ENCODE measurements around the gene CARD8.
A peak's percentile ranks its signal among the peaks of the same experiment; 100 is the strongest.

The CARD8 gene

DNA sequence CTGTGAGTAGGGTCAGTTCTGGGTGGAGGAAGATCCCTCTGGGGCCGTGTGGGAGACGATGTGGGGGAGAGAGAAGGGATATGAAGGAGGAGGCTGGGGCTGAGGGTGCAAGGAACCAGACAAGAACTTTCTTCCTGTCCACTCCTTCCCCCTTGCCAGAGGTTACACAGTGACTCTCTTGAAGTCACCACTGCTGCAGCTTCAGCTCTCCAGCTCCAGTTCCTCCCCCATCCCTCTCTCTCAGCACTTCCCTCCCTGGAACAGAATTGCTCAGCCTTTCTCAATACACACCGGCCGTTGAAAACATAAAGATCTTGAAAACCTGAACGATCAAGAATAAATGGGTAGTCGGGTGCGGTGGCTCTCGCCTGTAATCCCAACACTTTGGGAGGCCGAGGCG lies 80.1 kb downstream of the CARD8 start:
- peak; percentile 55 to 82 for DNase-seq (ENCODE audit: low read depth in 1 of 2, low spot score in 1 of 2)
- TF ChIP-seq, protein P1, sequence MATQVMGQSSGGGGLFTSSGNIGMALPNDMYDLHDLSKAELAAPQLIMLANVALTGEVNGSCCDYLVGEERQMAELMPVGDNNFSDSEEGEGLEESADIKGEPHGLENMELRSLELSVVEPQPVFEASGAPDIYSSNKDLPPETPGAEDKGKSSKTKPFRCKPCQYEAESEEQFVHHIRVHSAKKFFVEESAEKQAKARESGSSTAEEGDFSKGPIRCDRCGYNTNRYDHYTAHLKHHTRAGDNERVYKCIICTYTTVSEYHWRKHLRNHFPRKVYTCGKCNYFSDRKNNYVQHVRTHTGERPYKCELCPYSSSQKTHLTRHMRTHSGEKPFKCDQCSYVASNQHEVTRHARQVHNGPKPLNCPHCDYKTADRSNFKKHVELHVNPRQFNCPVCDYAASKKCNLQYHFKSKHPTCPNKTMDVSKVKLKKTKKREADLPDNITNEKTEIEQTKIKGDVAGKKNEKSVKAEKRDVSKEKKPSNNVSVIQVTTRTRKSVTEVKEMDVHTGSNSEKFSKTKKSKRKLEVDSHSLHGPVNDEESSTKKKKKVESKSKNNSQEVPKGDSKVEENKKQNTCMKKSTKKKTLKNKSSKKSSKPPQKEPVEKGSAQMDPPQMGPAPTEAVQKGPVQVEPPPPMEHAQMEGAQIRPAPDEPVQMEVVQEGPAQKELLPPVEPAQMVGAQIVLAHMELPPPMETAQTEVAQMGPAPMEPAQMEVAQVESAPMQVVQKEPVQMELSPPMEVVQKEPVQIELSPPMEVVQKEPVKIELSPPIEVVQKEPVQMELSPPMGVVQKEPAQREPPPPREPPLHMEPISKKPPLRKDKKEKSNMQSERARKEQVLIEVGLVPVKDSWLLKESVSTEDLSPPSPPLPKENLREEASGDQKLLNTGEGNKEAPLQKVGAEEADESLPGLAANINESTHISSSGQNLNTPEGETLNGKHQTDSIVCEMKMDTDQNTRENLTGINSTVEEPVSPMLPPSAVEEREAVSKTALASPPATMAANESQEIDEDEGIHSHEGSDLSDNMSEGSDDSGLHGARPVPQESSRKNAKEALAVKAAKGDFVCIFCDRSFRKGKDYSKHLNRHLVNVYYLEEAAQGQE (IDR thresholded peaks at IDR 0.05; ENCODE audit: insufficient replicate concordance, low read depth) = no peak
- TF ChIP-seq SPI1 (IDR thresholded peaks at IDR 0.05; ENCODE audit: borderline replicate concordance, low read depth) = peak; percentile 89
- no peaks in the 10 kb centered on the region for H3K27me3 ChIP-seq (ENCODE audit: insufficient read depth, poor library complexity, severe bottlenecking)
- peak overlapping the region; percentile 77 for H3K27ac ChIP-seq (replicated peaks)
- no peak overlapping the region for H3K4me3 ChIP-seq (replicated peaks; ENCODE audit: insufficient read depth, low read length)

DNA sequence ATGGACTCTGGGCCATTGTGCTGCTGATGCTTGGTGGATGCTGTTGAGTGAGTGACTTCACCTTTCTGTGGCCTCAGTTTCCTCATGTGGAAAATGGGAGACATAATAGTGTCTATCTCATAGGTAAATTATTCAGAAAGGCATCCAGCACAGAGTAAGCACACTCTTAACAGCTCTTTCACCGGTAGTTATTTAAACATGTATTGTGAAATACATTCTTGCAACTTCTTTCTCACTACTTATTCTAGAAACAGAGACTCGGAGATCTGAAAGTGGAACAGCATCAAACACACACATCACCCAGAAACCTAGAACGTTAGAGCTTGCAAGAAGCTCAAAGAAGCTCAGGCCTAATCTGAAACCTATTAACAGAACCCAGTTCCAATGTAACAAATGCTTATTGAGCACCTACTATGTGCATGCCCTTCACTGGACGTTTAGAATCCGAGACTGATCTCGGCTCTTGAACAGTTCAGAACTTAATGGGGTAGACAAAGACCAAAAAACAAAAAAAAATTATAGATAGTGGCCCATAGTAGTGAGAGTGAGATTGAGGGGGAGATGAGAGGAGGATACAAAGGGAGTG lies 81.2 kb downstream of the CARD8 start:
- no peaks in the 10 kb centered on the region for H3K27me3 ChIP-seq (ENCODE audit: insufficient read depth, poor library complexity, severe bottlenecking)
- TF ChIP-seq POLR2AphosphoS5 (IDR thresholded peaks at IDR 0.05; ENCODE audit: low read depth) = no peak
- TF ChIP-seq, protein P1 (IDR thresholded peaks at IDR 0.05; ENCODE audit: insufficient replicate concordance, low read depth) = no peak
- TF ChIP-seq, protein P2, sequence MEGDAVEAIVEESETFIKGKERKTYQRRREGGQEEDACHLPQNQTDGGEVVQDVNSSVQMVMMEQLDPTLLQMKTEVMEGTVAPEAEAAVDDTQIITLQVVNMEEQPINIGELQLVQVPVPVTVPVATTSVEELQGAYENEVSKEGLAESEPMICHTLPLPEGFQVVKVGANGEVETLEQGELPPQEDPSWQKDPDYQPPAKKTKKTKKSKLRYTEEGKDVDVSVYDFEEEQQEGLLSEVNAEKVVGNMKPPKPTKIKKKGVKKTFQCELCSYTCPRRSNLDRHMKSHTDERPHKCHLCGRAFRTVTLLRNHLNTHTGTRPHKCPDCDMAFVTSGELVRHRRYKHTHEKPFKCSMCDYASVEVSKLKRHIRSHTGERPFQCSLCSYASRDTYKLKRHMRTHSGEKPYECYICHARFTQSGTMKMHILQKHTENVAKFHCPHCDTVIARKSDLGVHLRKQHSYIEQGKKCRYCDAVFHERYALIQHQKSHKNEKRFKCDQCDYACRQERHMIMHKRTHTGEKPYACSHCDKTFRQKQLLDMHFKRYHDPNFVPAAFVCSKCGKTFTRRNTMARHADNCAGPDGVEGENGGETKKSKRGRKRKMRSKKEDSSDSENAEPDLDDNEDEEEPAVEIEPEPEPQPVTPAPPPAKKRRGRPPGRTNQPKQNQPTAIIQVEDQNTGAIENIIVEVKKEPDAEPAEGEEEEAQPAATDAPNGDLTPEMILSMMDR (IDR thresholded peaks at IDR 0.05; ENCODE audit: insufficient read depth, low read length) = no peak
- TF ChIP-seq GABPA (IDR thresholded peaks at IDR 0.05; ENCODE audit: low read depth) = no peak
- no peak for TF ChIP-seq SPI1 (IDR thresholded peaks at IDR 0.05; ENCODE audit: borderline replicate concordance, low read depth)
- H3K27ac ChIP-seq (replicated peaks) = peak overlapping the region; percentile 77
- no peak for DNase-seq (ENCODE audit: low read depth in 1 of 2, low spot score in 1 of 2)
- H3K4me3 ChIP-seq (replicated peaks; ENCODE audit: insufficient read depth, low read length) = no peak overlapping the region

DNA sequence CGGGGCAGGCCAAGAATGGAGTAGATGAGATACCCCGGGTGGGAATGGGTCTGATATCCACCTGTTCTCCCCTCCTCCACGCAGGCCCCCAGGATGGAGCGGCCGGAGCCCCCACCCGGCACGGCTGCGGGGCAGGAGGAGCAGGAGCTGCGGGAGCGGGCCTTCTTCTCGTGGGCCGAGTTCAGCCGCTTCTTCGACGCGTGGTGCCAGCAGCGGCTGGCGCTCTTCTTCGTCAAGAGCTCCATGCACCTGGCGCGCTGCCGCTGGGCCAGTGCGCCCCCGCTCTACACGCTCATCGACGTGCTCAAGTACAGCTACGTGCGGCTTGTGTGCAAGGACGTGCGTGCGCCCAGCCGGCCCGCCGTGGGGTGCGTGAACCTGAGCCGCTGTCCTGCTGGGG lies 84.0 kb downstream of the CARD8 start:
- DNase-seq (ENCODE audit: low read depth in 1 of 2, low spot score in 1 of 2) = no peak
- Histone ChIP-seq H3K27ac (replicated peaks) (no peak overlapping the region), H3K4me3 (replicated peaks; ENCODE audit: insufficient read depth, low read length) (no peak overlapping the region), H3K27me3 (ENCODE audit: insufficient read depth, poor library complexity, severe bottlenecking) (no peaks in the 10 kb centered on the region)
- TF ChIP-seq SPI1 (IDR thresholded peaks at IDR 0.05; ENCODE audit: borderline replicate concordance, low read depth) (no peak), GABPA (IDR thresholded peaks at IDR 0.05; ENCODE audit: low read depth) (no peak), POLR2AphosphoS5 (IDR thresholded peaks at IDR 0.05; ENCODE audit: low read depth) (no peak)
- TF ChIP-seq, protein P2 (IDR thresholded peaks at IDR 0.05; ENCODE audit: insufficient read depth, low read length) = no peak
- TF ChIP-seq, protein P1 (IDR thresholded peaks at IDR 0.05; ENCODE audit: insufficient replicate concordance, low read depth) = no peak

Data from HL-60 (cell line).